ENCODE measurements around the gene RAB7B. TPM values are rescaled to one million over a fixed set of nuclear protein-coding genes. Genes with fewer than 3 reads are reported as not detected.
A peak's percentile ranks its signal among the peaks of the same experiment; 100 is the strongest.

Gene RAB7B
- total and polyA plus RNA-seq, 9 donors, result 0.12 to 11.5 (median 3.6) TPM

DNA sequence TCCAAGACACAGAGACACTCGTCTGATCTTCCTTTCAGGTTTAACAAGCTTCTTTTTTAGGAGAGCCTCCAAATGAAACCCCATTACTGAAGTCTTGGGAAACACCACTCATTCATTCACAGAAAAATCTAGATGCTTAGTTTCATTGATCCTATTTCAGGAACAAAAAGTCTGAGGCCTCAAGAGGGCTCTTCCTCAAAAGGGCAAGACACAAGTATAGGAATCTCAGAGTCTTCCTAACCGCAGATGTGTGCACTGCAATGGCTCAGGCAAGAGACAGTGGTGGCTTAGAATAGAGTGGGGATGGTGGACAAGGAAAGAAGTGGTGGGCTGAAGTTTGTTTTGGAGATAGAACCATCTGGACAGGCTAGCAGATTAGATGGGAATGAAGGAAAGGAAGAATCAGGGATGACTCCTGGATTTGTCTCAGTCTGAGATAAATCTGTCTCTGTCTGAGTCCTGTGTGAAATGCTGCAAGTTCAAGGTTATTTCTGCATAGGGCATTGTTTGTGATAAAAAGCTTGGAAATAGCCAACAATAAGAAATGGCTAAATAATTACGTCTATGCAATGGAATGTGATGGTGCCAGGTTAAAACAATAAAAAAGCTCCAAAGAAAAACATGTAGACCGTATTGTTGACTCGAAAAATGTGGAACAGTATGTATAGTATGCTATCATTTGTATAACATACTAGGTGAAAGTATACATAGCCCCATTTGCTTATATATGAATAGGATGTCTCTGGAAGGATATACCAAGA, 29.4 kb upstream of the RAB7B start:
- Histone ChIP-seq H3K27me3 (no peaks in the 10 kb centered on the region), H3K27ac (no peak overlapping the region), H3K4me1 (ENCODE audit: insufficient read depth) (peaks cover 5% of the 10 kb centered on the region), H3K36me3 (no peaks in the 10 kb centered on the region), H3K4me3 (no peak overlapping the region), H3K9me3 (no peaks in the 10 kb centered on the region)
- DNase-seq, result no peak
- intact Hi-C loops (cut with DNase I), result no loop called here
- 38 to 57% (median 50%) methylated on average over 5 of the region's 5 CpGs for WGBS, 3 donors
- TF ChIP-seq EP300 (IDR thresholded peaks at IDR 0.05) (no peak), POLR2A (IDR thresholded peaks at IDR 0.05) (no peak)
- TF ChIP-seq, protein P1, sequence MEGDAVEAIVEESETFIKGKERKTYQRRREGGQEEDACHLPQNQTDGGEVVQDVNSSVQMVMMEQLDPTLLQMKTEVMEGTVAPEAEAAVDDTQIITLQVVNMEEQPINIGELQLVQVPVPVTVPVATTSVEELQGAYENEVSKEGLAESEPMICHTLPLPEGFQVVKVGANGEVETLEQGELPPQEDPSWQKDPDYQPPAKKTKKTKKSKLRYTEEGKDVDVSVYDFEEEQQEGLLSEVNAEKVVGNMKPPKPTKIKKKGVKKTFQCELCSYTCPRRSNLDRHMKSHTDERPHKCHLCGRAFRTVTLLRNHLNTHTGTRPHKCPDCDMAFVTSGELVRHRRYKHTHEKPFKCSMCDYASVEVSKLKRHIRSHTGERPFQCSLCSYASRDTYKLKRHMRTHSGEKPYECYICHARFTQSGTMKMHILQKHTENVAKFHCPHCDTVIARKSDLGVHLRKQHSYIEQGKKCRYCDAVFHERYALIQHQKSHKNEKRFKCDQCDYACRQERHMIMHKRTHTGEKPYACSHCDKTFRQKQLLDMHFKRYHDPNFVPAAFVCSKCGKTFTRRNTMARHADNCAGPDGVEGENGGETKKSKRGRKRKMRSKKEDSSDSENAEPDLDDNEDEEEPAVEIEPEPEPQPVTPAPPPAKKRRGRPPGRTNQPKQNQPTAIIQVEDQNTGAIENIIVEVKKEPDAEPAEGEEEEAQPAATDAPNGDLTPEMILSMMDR (IDR thresholded peaks at IDR 0.05), result no peak

- Histone ChIP-seq H3K4me3 (no peak overlapping the region), H3K4me1 (ENCODE audit: insufficient read depth) (peaks cover 5% of the 10 kb centered on the region), H3K27me3 (no peaks in the 10 kb centered on the region), H3K36me3 (no peaks in the 10 kb centered on the region), H3K27ac (no peak overlapping the region), H3K9me3 (no peaks in the 10 kb centered on the region)
- intact Hi-C loops (cut with DNase I), result no loop called here
- DNase-seq, result peak; percentile 19 to 56 (median 33)
- 5 to 16% (median 15%) methylated on average over 4 of the region's 4 CpGs for WGBS, 3 donors
- TF ChIP-seq, protein P1 (IDR thresholded peaks at IDR 0.05), result peak in 2 of 3 donors; percentile 16 to 21
- TF ChIP-seq EP300 (IDR thresholded peaks at IDR 0.05), result no peak
These were observed 27.5 kb upstream of the RAB7B start for GRCh38 chr1:206030714-206031113.

GRCh38 chr1:206030191-206030590, 27.0 kb upstream of the RAB7B start:
- H3K4me3 ChIP-seq, result no peak overlapping the region
- DNase-seq, result no peak
- H3K27ac ChIP-seq, result no peak overlapping the region
- H3K4me1 ChIP-seq (ENCODE audit: insufficient read depth), result peaks cover 5% of the 10 kb centered on the region
- no peaks in the 10 kb centered on the region for H3K36me3 ChIP-seq
- H3K27me3 ChIP-seq, result no peaks in the 10 kb centered on the region
- intact Hi-C loops (cut with DNase I), result no loop called here
- 50 to 57% (median 54%) methylated on average over 4 of the region's 4 CpGs for WGBS, 3 donors
- H3K9me3 ChIP-seq, result no peaks in the 10 kb centered on the region
- no peak for TF ChIP-seq EP300 (IDR thresholded peaks at IDR 0.05)
- TF ChIP-seq, protein P1 (IDR thresholded peaks at IDR 0.05), result no peak
- TF ChIP-seq POLR2A (IDR thresholded peaks at IDR 0.05), result no peak

GRCh38 chr1:206029484-206029883, 26.3 kb upstream of the RAB7B start:
- WGBS, 3 donors, result 5 to 12% (median 10%) methylated on average over 4 of the region's 4 CpGs
- TF ChIP-seq, protein P1 (IDR thresholded peaks at IDR 0.05), result no peak
- TF ChIP-seq EP300 (IDR thresholded peaks at IDR 0.05) (no peak), POLR2A (IDR thresholded peaks at IDR 0.05) (no peak)
- intact Hi-C loops (cut with DNase I), result no loop called here

More at GRCh38 chr1:206029484-206029883, 26.3 kb upstream of the RAB7B start:
- Histone ChIP-seq H3K27ac (no peak overlapping the region), H3K4me1 (ENCODE audit: insufficient read depth) (peaks cover 2% of the 10 kb centered on the region), H3K27me3 (no peaks in the 10 kb centered on the region), H3K9me3 (no peaks in the 10 kb centered on the region), H3K4me3 (no peak overlapping the region), H3K36me3 (no peaks in the 10 kb centered on the region)
- DNase-seq, result peak; percentile 48 to 84 (median 69)

Data from ovary (tissue), 9 donors.